Measurements from ENCODE around the gene RAB29. TPM values are rescaled to one million over a fixed set of nuclear protein-coding genes. Genes with fewer than 3 reads are reported as not detected.
A peak's percentile ranks its signal among the peaks of the same experiment; 100 is the strongest.

The RAB29 gene
- total RNA-seq, 2 experiments from 2014 or later: 51.7 to 54.6 TPM

DNA sequence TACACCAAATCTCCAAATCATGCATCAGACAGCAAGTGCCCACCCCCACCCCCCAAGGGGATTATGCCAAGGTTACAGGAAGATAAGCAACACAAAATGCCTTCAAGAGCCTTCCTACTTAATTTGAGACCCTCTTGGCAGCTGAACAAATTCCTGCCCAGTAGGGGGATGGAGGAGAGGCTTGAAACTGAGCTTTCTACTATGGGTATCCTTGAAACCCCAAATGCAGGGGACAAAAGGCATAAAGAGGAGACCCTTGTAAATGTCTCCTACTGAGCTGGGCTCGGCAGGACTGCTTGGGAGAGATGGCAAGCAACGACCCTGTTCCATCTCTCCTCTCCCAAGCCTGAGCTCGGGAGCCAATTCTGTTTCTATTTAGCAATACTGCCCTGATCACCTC, 34.2 kb upstream of the RAB29 start:
- H3K36me3 Mint-ChIP-seq (ENCODE audit: low read depth): peaks cover 10% of the 10 kb centered on the region
- CTCF ChIA-PET: interaction anchor here (1.1 kb wide), 1 partner anchor 18 kb away, joined by 3 read pairs; no protein-coding TSS in a partner anchor
- H3K4me1 Mint-ChIP-seq: peaks cover 60% of the 10 kb centered on the region
- no peaks in the 10 kb centered on the region for H3K9me3 Mint-ChIP-seq
- no peak overlapping the region for H3K4me3 Mint-ChIP-seq
- no peak for DNase-seq
- H3K27ac Mint-ChIP-seq: no peak overlapping the region
- POLR2A ChIA-PET: no interaction called here
- H3K27me3 Mint-ChIP-seq: peaks cover 6% of the 10 kb centered on the region

DNA sequence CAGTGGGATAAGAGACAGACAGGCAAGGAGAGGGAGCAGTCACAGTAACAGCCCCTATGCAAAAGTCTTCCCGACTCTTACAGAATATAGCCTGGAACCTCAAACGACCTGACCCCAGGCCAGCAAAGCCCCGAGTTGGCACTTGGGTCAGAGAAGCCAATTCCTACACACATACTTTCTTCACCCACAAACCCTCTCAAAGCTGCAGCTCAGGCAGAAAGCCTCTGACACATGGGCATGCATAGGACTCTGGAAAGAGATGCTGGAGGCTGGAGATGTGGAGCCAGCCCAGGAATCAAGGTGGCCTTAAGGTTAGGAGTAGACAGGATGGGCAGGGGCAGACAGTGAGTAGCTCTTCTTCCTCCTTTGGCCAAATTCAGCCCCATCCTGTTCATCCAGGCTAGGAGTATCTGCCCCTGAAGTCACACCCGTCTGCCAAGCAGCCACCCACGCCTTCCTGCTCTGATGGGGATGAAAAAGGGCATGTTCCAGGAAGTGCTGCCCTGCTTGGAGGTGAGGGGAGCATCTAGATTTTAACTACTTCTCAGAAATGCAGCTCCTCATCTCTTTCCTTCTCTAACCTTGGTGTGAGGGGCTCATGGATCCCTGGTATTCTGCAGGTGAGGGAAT, 29.9 kb upstream of the RAB29 start:
- DNase-seq: peak; percentile 23
- no peaks in the 10 kb centered on the region for H3K27me3 Mint-ChIP-seq
- POLR2A ChIA-PET: no interaction called here
- H3K36me3 Mint-ChIP-seq (ENCODE audit: low read depth): peaks cover 7% of the 10 kb centered on the region
- H3K9me3 Mint-ChIP-seq: no peaks in the 10 kb centered on the region
- no peak overlapping the region for H3K4me3 Mint-ChIP-seq
- CTCF ChIA-PET: interaction anchor here (0.6 to 3.0 kb wide), 9 partner anchors 10 to 281 kb away, joined by 3 to 10 read pairs (median 3); no protein-coding TSS in a partner anchor
- peaks cover 35% of the 10 kb centered on the region for H3K4me1 Mint-ChIP-seq
- H3K27ac Mint-ChIP-seq: peak overlapping the region; percentile 67

- ChIA-PET POLR2A (no interaction called here), CTCF (interaction anchor here (0.6 to 3.0 kb wide), 10 partner anchors 9 to 280 kb away, joined by 3 to 10 read pairs (median 3); no protein-coding TSS in a partner anchor)
- no peaks in the 10 kb centered on the region for H3K9me3 Mint-ChIP-seq
- DNase-seq: no peak
- peaks cover 35% of the 10 kb centered on the region for H3K4me1 Mint-ChIP-seq
- H3K4me3 Mint-ChIP-seq: no peak overlapping the region
- H3K36me3 Mint-ChIP-seq (ENCODE audit: low read depth): peaks cover 4% of the 10 kb centered on the region
- peak overlapping the region; percentile 67 for H3K27ac Mint-ChIP-seq
- H3K27me3 Mint-ChIP-seq: no peaks in the 10 kb centered on the region
Observed at GRCh38 chr1:205804605-205805004, 29.3 kb upstream of the RAB29 start.

DNA sequence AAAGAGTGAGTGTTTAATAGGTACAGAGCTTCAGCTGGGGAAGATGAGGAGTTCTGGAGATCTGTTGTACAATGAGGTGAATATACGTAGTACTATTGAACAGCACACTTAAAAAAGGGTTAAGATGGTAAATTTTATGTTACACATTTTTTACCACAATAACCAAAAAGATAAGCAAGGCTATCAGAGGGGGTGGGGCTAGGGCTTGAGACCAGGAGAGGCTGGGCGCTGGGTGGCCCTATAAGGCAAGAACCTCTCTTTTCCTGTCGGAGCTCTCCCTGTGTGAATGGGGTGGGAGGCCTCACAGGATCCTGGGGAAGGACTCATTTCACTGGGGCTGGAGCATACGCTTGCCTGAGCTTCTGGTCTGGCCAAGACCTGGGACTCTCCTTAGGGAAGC, 28.7 kb upstream of the RAB29 start:
- H3K9me3 Mint-ChIP-seq: no peaks in the 10 kb centered on the region
- POLR2A ChIA-PET: no interaction called here
- H3K27ac Mint-ChIP-seq: no peak overlapping the region
- DNase-seq: no peak
- CTCF ChIA-PET: interaction anchor here (1.1 to 1.6 kb wide), 6 partner anchors 9 to 213 kb away, joined by 3 to 7 read pairs (median 3); no protein-coding TSS in a partner anchor
- no peaks in the 10 kb centered on the region for H3K27me3 Mint-ChIP-seq
- no peak overlapping the region for H3K4me3 Mint-ChIP-seq
- H3K4me1 Mint-ChIP-seq: peaks cover 30% of the 10 kb centered on the region
- H3K36me3 Mint-ChIP-seq (ENCODE audit: low read depth): peaks cover 2% of the 10 kb centered on the region

DNA sequence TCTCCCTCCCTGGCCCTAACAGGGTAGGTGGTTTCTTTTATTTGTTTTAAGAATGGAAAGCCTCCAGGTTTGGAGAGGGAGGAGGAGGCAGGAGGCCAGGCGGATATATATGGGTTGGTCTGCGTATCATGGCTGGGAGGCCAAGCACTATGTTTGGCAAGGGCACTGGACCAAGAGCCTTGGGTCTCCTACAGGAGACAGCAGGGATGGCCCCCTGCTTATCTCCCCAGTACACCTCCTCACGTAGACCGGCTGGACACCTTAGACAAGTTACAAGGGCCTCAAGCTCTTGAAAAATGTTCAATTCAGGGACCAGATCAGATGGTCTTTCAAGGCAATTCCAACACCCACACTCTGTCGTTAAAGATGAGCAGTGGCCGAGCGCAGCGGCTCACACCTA, 26.8 kb upstream of the RAB29 start:
- Mint-ChIP-seq H3K4me3 (no peak overlapping the region), H3K4me1 (peaks cover 28% of the 10 kb centered on the region), H3K27ac (no peak overlapping the region), H3K36me3 (ENCODE audit: low read depth) (peaks cover 2% of the 10 kb centered on the region), H3K9me3 (no peaks in the 10 kb centered on the region), H3K27me3 (no peaks in the 10 kb centered on the region)
- no peak for DNase-seq
- CTCF ChIA-PET: interaction anchor here (1.2 kb wide), 3 partner anchors 9 to 16 kb away, joined by 4 to 5 read pairs (median 5); no protein-coding TSS in a partner anchor
- POLR2A ChIA-PET: no interaction called here

DNA sequence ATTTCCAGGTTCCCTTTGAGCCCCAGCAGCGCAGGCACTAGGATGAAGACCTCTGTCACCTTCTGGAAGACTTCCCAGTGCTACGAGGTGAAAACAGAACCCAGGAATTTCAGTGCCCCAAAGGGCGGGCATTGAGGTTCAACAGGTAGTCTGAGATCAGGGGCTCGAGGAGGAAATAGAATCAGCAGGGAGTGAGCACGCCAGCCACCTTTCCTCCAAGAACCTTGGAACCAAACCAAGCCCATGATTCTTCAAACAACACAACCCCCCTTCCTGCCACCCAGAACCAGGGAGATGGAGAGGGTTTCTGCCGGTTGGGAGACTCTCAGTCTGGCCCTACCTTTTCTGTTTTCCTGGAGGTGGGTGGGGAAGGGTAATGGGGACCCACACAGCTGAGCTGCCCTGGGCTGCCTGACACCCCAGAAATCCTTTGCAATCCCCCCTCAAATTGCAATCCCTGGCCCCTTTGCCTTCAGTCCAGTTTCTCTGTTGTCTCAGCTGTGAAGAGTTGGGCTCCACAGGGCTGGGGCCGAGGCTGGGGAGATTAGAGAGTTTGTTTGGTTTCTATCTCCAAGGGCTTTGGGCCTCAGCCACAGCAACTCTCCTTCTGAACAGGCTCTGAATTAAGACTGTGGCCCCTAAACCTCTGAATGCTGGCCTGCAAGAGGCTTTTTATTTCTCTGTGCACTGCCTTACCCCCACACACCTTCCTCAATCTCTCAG, 25.9 kb upstream of the RAB29 start:
- ChIA-PET CTCF (interaction anchor here (0.6 to 1.2 kb wide), 4 partner anchors 8 to 69 kb away, joined by 4 to 5 read pairs (median 5); no protein-coding TSS in a partner anchor), POLR2A (no interaction called here)
- H3K27me3 Mint-ChIP-seq: no peaks in the 10 kb centered on the region
- peaks cover 20% of the 10 kb centered on the region for H3K4me1 Mint-ChIP-seq
- DNase-seq: no peak
- H3K36me3 Mint-ChIP-seq (ENCODE audit: low read depth): peaks cover 2% of the 10 kb centered on the region
- no peak overlapping the region for H3K27ac Mint-ChIP-seq
- no peak overlapping the region for H3K4me3 Mint-ChIP-seq
- H3K9me3 Mint-ChIP-seq: no peaks in the 10 kb centered on the region

GRCh38 chr1:205800427-205800826, 25.1 kb upstream of the RAB29 start:
- Mint-ChIP-seq H3K4me3 (no peak overlapping the region), H3K9me3 (no peaks in the 10 kb centered on the region), H3K27ac (no peak overlapping the region), H3K36me3 (ENCODE audit: low read depth) (peaks cover 2% of the 10 kb centered on the region), H3K4me1 (peaks cover 13% of the 10 kb centered on the region), H3K27me3 (no peaks in the 10 kb centered on the region)
- ChIA-PET POLR2A (no interaction called here), CTCF (interaction anchor here (0.6 kb wide), 1 partner anchor 70 kb away, joined by 5 read pairs; no protein-coding TSS in a partner anchor)
- DNase-seq: no peak

DNA sequence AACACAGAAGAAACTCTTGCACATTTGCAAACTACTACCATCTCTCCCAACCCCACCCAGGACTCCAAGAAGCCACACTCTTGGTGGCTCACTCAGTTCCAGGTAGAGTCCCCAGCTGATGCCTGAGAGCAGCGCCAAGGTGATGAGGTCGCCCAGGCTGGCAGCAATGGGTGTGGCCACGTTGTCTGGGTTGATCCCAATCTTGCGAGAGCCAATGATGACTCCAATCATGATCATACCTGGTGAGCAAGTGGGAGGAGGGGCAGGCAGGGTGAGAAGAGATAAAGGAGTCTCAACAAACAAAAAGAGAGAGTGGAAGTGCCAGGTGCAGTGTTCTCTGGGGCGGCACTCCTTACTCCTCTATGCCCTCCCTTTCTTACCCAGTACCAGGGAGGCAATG, 23.3 kb upstream of the RAB29 start:
- peaks cover 4% of the 10 kb centered on the region for H3K4me1 Mint-ChIP-seq
- peaks cover 2% of the 10 kb centered on the region for H3K36me3 Mint-ChIP-seq (ENCODE audit: low read depth)
- H3K9me3 Mint-ChIP-seq: no peaks in the 10 kb centered on the region
- CTCF ChIA-PET: no interaction called here
- H3K27me3 Mint-ChIP-seq: no peaks in the 10 kb centered on the region
- no peak overlapping the region for H3K27ac Mint-ChIP-seq
- H3K4me3 Mint-ChIP-seq: no peak overlapping the region
- DNase-seq: no peak
- POLR2A ChIA-PET: no interaction called here

DNA sequence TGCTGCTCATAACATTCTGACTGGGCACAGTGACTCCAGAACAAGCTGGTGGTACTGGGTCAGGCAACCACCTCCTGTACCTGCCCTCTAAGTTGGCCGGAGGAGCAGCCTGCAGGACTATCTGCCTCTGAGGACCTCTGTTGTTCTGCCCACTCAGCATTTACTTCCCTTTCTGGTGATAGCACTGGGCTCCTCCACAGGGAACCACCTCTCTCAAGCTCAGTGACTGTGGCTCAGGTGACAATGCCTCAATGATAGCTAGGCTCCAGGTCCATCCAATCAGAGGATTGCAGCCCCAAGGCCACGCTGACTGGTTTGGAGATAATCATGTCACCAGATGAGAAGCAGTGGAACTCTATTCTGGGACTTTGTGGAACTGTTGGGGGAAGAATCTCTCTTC, 21.9 kb upstream of the RAB29 start:
- H3K9me3 Mint-ChIP-seq: no peaks in the 10 kb centered on the region
- POLR2A ChIA-PET: no interaction called here
- no peaks in the 10 kb centered on the region for H3K27me3 Mint-ChIP-seq
- H3K27ac Mint-ChIP-seq: no peak overlapping the region
- no peak overlapping the region for H3K4me3 Mint-ChIP-seq
- DNase-seq: no peak
- peaks cover 2% of the 10 kb centered on the region for H3K36me3 Mint-ChIP-seq (ENCODE audit: low read depth)
- peaks cover 4% of the 10 kb centered on the region for H3K4me1 Mint-ChIP-seq
- CTCF ChIA-PET: interaction anchor here (0.8 to 1.5 kb wide), 4 partner anchors 10 to 138 kb away, joined by 3 to 5 read pairs (median 4); no protein-coding TSS in a partner anchor

DNA sequence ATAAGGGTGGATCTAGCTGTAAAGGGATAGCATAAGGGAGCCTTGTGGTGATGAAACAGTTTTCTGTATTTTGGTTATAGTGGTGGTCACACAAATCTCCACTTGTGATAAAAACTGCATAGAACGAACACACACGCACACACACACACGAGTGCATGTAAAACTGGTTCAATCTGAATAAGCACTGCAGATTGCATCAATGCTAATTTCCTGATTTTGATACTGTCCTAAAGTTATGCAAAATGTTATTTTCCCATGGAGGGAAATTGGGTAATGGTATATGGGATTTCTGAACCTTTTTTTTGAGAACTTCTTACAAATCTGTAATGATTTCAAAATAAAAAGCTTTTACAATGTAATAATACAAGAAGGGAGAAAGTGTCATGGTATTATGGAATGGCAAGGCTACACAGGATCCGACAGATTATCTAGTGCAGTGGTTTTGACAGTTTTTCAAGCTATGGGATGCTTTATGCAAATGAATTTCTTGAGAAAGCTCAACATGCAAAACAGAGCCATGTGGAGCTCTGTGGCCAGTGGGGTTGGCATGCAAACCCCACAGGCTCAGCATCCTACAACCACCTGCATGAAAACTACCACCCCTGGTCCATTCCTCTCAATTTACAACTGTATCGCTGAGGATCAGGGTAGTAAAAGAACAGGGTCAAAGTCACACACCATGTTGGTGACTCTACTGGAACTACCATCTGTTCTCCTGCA, 18.9 kb upstream of the RAB29 start:
- no peak overlapping the region for H3K27ac Mint-ChIP-seq
- H3K27me3 Mint-ChIP-seq: no peaks in the 10 kb centered on the region
- POLR2A ChIA-PET: no interaction called here
- no peaks in the 10 kb centered on the region for H3K9me3 Mint-ChIP-seq
- DNase-seq: no peak
- no peak overlapping the region for H3K4me3 Mint-ChIP-seq
- H3K36me3 Mint-ChIP-seq (ENCODE audit: low read depth): no peaks in the 10 kb centered on the region
- peaks cover 5% of the 10 kb centered on the region for H3K4me1 Mint-ChIP-seq
- CTCF ChIA-PET: interaction anchor here (1.2 to 3.3 kb wide), 5 partner anchors 7 to 183 kb away, joined by 3 to 29 read pairs (median 7); no protein-coding TSS in a partner anchor

DNA sequence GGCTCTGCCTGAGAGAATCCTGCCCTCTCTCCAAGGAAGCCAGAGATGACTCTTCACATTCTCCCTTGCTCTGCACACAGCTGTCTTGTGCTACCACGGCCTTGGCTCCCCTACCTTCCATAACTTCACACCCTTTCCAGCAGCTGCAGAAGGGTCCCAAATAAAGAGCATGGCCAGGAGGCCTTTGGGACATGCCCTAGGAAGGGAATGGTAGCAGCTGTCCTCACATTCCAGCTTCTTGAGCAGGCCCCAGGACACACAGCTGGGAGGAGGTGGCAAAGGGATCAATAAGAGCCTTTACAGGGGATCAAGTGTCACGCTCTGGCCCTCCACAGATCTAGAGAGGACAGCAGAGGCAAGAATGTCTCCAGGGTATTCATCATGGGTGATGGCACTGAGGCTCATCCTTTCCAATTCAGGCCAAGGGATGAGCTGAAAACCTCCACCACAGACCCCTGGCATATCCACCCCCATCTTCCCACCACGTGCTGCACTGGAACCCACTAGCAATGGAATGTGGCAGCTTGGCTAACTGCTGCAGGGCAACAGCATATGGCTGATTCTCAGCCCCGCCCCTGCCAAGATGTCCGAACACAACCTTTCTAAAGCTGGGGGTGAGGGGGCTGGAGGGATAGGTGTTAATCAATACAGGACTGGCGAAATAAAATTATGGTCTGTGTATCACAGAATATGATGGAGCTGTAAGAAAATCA, 17.8 kb upstream of the RAB29 start:
- Mint-ChIP-seq H3K27me3 (no peaks in the 10 kb centered on the region), H3K27ac (no peak overlapping the region), H3K36me3 (ENCODE audit: low read depth) (no peaks in the 10 kb centered on the region), H3K9me3 (no peaks in the 10 kb centered on the region), H3K4me3 (no peak overlapping the region), H3K4me1 (peaks cover 1% of the 10 kb centered on the region)
- ChIA-PET CTCF (interaction anchor here (1.2 to 3.3 kb wide), 5 partner anchors 8 to 184 kb away, joined by 3 to 29 read pairs (median 6); partner anchors contain the start of gene RAB29), POLR2A (no interaction called here)
- no peak for DNase-seq

DNA sequence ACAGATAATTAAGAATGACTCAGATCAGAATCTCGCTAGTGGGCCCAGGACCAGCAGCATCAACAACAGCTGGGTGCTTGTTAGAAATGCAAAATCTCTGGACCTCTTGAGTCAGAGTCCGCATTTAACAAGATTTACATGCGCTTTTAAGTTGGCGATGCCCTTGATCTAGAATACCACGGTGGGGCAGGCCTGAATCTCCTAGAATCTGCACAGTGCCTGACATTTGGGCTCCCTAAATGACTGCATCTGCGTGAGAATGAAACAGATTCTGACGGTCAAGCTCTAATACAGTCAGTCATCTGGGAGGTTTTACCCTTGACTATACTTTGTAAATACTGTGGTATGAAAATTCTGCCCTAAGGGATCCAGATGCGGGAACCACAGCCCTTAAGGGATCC, 17.2 kb upstream of the RAB29 start:
- no peak overlapping the region for H3K27ac Mint-ChIP-seq
- POLR2A ChIA-PET: no interaction called here

More for the DNA sequence above, 17.2 kb upstream of the RAB29 start:
- H3K36me3 Mint-ChIP-seq (ENCODE audit: low read depth): no peaks in the 10 kb centered on the region
- no peaks in the 10 kb centered on the region for H3K9me3 Mint-ChIP-seq
- H3K27me3 Mint-ChIP-seq: no peaks in the 10 kb centered on the region
- H3K4me1 Mint-ChIP-seq: peaks cover 1% of the 10 kb centered on the region
- H3K4me3 Mint-ChIP-seq: no peak overlapping the region
- CTCF ChIA-PET: interaction anchor here (1.2 to 3.3 kb wide), 7 partner anchors 9 to 185 kb away, joined by 3 to 29 read pairs (median 5); partner anchors contain the start of gene RAB29
- no peak for DNase-seq
